ENCODE results near the gene PHACTR4.
A peak's percentile ranks its signal among the peaks of the same experiment; 100 is the strongest.

Gene PHACTR4

GRCh38 chr1:28507247-28507645 lies 137.7 kb downstream of the PHACTR4 start:
- no peaks in the 10 kb centered on the region for H3K27me3 ChIP-seq (replicated peaks; ENCODE audit: control insufficient read depth, insufficient read depth, low read length)
- no peak for TF ChIP-seq CTCF (IDR thresholded peaks at IDR 0.05; ENCODE audit: insufficient read depth, low read length, poor library complexity, severe bottlenecking)
- peak overlapping the region; percentile 93 for H3K4me3 ChIP-seq (replicated peaks; ENCODE audit: low read depth, low read length)
- no peak for DNase-seq (ENCODE audit: extremely low read depth, insufficient read length)
- H3K36me3 ChIP-seq (ENCODE audit: control insufficient read depth, insufficient read depth, low read length): peaks cover 24% of the 10 kb centered on the region

DNA sequence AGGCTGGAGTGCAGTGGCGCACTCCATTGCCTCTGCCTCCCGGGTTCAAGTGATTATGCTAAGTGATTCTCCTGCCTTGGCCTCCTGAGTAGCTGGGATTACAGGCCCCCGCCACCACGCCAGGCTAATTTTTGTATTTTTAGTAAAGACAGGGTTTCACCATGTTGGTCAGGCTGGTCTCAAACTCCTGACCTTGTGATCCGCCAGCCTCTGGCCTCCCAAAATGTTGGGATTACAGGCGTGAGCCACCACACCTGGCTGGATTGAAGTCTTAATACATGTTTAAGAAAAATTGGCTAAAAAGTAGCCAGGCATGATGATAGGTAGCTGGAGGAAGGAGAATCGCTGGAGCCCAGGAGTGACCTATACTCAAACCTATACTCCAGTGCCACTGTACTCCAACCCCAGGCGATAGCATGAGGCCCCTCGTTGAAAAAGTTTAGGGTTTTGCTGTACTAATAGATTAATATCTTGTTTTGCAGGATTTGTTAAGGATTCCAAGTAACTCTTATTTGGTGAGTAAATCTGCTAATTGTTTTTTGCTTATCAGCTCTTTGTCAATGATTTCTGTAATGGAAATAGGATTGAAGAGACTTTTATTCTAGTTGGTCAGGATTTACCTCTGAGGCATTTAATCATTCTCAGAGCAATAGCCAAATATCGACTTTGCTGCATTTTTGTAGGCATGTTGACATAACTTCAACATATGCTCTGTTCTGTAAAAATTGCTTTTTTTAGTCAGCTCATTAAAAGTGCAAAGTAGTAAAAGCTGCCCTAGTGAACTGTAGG lies 138.3 kb downstream of the PHACTR4 start:
- DNase-seq (ENCODE audit: extremely low read depth, insufficient read length): no peak
- Histone ChIP-seq H3K27me3 (replicated peaks; ENCODE audit: control insufficient read depth, insufficient read depth, low read length) (no peaks in the 10 kb centered on the region), H3K4me3 (replicated peaks; ENCODE audit: low read depth, low read length) (peak overlapping the region; percentile 93), H3K36me3 (ENCODE audit: control insufficient read depth, insufficient read depth, low read length) (peaks cover 24% of the 10 kb centered on the region)
- no peak for TF ChIP-seq CTCF (IDR thresholded peaks at IDR 0.05; ENCODE audit: insufficient read depth, low read length, poor library complexity, severe bottlenecking)

DNA sequence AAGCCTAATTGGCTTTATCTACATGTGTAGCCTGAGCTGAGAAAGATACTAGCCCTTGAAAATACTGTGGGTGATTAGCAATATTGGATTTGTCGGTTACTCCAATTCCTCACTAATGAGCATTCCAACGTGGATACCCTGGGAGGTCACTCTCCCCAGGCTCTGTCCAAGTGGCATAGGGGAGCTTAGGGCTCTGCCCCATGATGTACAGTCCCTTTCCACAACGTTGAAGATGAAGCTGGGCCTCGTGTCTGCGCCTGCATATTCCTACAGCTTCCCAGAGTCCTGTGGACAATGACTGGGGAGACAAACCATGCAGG lies 138.9 kb downstream of the PHACTR4 start:
- peaks cover 24% of the 10 kb centered on the region for H3K36me3 ChIP-seq (ENCODE audit: control insufficient read depth, insufficient read depth, low read length)
- TF ChIP-seq CTCF (IDR thresholded peaks at IDR 0.05; ENCODE audit: insufficient read depth, low read length, poor library complexity, severe bottlenecking): no peak
- no peaks in the 10 kb centered on the region for H3K27me3 ChIP-seq (replicated peaks; ENCODE audit: control insufficient read depth, insufficient read depth, low read length)
- peak overlapping the region; percentile 93 for H3K4me3 ChIP-seq (replicated peaks; ENCODE audit: low read depth, low read length)
- DNase-seq (ENCODE audit: extremely low read depth, insufficient read length): no peak

DNA sequence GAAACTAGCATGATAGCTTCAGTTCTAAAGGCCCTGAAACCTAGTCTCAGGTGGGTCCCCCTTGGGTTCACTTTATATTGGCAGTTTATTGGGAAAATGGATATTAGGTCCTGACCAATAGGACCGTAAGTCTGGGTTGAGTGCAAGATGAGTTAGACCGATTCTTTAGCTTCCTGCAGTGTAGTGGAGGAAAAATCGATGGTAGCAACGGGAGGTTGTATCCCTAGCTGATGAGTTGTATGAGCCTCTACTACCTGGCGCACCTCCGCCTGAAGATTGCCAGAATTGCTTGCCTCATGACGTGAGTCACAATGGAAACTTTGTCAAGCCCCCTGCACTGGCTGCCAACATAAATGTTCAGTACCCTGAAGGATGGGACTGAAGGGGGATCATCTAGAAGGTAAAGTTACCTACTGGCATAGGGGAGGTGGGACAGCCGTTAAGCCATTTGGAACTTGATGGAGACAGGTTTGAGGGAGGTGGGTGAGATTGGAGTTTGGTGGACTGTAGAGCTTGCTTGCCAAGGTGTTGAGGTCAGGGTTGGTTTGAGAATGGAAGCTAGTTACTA lies 140.2 kb downstream of the PHACTR4 start:
- no peak for DNase-seq (ENCODE audit: extremely low read depth, insufficient read length)
- no peak for TF ChIP-seq CTCF (IDR thresholded peaks at IDR 0.05; ENCODE audit: insufficient read depth, low read length, poor library complexity, severe bottlenecking)
- Histone ChIP-seq H3K27me3 (replicated peaks; ENCODE audit: control insufficient read depth, insufficient read depth, low read length) (no peaks in the 10 kb centered on the region), H3K4me3 (replicated peaks; ENCODE audit: low read depth, low read length) (peak overlapping the region; percentile 93), H3K36me3 (ENCODE audit: control insufficient read depth, insufficient read depth, low read length) (peaks cover 26% of the 10 kb centered on the region)

DNA sequence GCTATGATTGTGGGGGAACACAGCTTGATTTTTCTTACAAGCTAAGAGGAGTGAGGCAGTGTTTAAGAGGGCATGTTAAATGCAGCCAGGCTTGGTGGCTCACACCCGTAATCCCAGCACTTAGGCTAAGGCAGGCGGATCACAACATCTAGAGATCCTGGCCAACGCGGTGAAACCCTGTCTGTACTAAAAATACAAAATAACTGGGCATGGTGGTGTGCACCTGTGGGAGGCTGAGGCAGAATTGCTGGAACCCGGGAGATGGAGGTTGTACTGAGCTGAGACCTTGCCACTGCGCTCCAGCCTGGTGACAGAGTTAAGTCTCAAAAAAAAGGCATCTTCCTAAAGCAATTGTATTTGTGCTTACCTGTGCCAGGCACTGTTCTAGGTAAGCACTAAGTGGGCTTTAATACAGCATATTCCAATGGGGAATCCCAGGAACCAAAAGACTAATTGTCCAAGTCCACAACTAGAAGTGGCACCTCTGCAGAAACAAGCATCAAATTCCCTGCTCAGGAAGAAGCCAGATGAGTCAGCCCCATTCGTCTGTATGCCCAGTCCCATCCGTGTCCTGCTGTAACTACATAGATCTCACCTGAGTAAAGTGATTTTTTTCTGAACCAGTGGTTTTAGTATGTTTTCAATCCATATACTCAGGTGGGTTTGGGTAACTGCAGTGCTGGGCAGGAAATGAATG lies 140.9 kb downstream of the PHACTR4 start:
- Histone ChIP-seq H3K27me3 (replicated peaks; ENCODE audit: control insufficient read depth, insufficient read depth, low read length) (no peaks in the 10 kb centered on the region), H3K4me3 (replicated peaks; ENCODE audit: low read depth, low read length) (peak overlapping the region; percentile 93), H3K36me3 (ENCODE audit: control insufficient read depth, insufficient read depth, low read length) (peaks cover 26% of the 10 kb centered on the region)
- DNase-seq (ENCODE audit: extremely low read depth, insufficient read length): peak; percentile 63
- no peak for TF ChIP-seq CTCF (IDR thresholded peaks at IDR 0.05; ENCODE audit: insufficient read depth, low read length, poor library complexity, severe bottlenecking)
